Measurements from ENCODE around the gene XDH.

XDH gene

GRCh38 chr2:31413862-31414550, 536 bp downstream of the XDH start:
- DNase-seq = no peak
- no peak for TF ChIP-seq CTCF (IDR thresholded peaks at IDR 0.05)
- H3K9me3 ChIP-seq = peaks cover 0 to 3% (median 0%) of the 10 kb centered on the region in 3 donors
- no peaks in the 10 kb centered on the region for H3K36me3 ChIP-seq
- H3K27me3 ChIP-seq = no peaks in the 10 kb centered on the region
- intact Hi-C loops (cut with DNase I; ENCODE audit: low total_unique reads) = no loop called here
- H3K4me1 ChIP-seq = no peaks in the 10 kb centered on the region
- no peak overlapping the region for H3K27ac ChIP-seq
- H3K4me3 ChIP-seq = no peak overlapping the region

GRCh38 chr2:31413025-31413424, 1.5 kb downstream of the XDH start:
- no peaks in the 10 kb centered on the region for H3K27me3 ChIP-seq
- no peaks in the 10 kb centered on the region for H3K4me1 ChIP-seq
- H3K27ac ChIP-seq = no peak overlapping the region
- DNase-seq = no peak
- H3K36me3 ChIP-seq = no peaks in the 10 kb centered on the region
- no peak for TF ChIP-seq CTCF (IDR thresholded peaks at IDR 0.05)
- no peaks in the 10 kb centered on the region for H3K9me3 ChIP-seq
- H3K4me3 ChIP-seq = no peak overlapping the region
- intact Hi-C loops (cut with DNase I; ENCODE audit: low total_unique reads) = no loop called here

GRCh38 chr2:31411771-31412170, 2.8 kb downstream of the XDH start:
- no peaks in the 10 kb centered on the region for H3K36me3 ChIP-seq
- no peak overlapping the region for H3K4me3 ChIP-seq
- no peaks in the 10 kb centered on the region for H3K4me1 ChIP-seq
- no peak for TF ChIP-seq CTCF (IDR thresholded peaks at IDR 0.05)
- DNase-seq = no peak
- intact Hi-C loops (cut with DNase I; ENCODE audit: low total_unique reads) = no loop called here
- H3K9me3 ChIP-seq = no peaks in the 10 kb centered on the region
- no peak overlapping the region for H3K27ac ChIP-seq
- no peaks in the 10 kb centered on the region for H3K27me3 ChIP-seq

- Histone ChIP-seq H3K9me3 (no peaks in the 10 kb centered on the region), H3K36me3 (no peaks in the 10 kb centered on the region), H3K27ac (no peak overlapping the region), H3K4me1 (no peaks in the 10 kb centered on the region), H3K27me3 (no peaks in the 10 kb centered on the region), H3K4me3 (no peak overlapping the region)
- no peak for DNase-seq
- intact Hi-C loops (cut with DNase I; ENCODE audit: low total_unique reads) = no loop called here
- no peak for TF ChIP-seq CTCF (IDR thresholded peaks at IDR 0.05)
Observed at GRCh38 chr2:31406593-31407385, 7.8 kb downstream of the XDH start.

GRCh38 chr2:31404827-31405226, 9.7 kb downstream of the XDH start:
- Histone ChIP-seq H3K36me3 (no peaks in the 10 kb centered on the region), H3K27me3 (no peaks in the 10 kb centered on the region), H3K9me3 (no peaks in the 10 kb centered on the region), H3K4me3 (no peak overlapping the region), H3K27ac (no peak overlapping the region), H3K4me1 (no peaks in the 10 kb centered on the region)
- TF ChIP-seq CTCF (IDR thresholded peaks at IDR 0.05) = no peak
- DNase-seq = no peak
- intact Hi-C loops (cut with DNase I; ENCODE audit: low total_unique reads) = no loop called here

Data from tibial artery (tissue), 4 donors.